H1 (cell line): ENCODE results near the gene PPM1L. TPM values are rescaled to one million over a fixed set of nuclear protein-coding genes. Genes with fewer than 3 reads are reported as not detected.

Experiments used
- CHD1 ChIP-seq: IDR thresholded peaks from 2 replicates; pipeline ENCODE4 v1.6.1; 2012; ENCODE audit warnings: low read depth, low read length, improper control_type of control experiment
- CREB1 ChIP-seq: IDR thresholded peaks from 2 replicates; pipeline ENCODE4 v1.6.1; 2012; ENCODE audit warnings: inconsistent platforms
- EP300 ChIP-seq, 2 experiments: IDR thresholded peaks; 1 replicate in 1 of 2; 2 replicates in 1 of 2; pipeline ENCODE4 v1.6.1; 2011 to 2012; ENCODE audit warnings: low read depth in 2 of 2, low read length in 2 of 2, mild to moderate bottlenecking in 2 of 2, borderline replicate concordance in 1 of 2, inconsistent platforms in 1 of 2, moderate library complexity in 1 of 2
- KDM5A ChIP-seq: fragments of 200-600 bp; IDR thresholded peaks from 2 replicates; pipeline ENCODE4 v1.7.1; 2012; ENCODE audit warnings: mild to moderate bottlenecking, low read length, inconsistent platforms, mixed read lengths
- POLR2AphosphoS5 ChIP-seq: IDR thresholded peaks from 2 replicates; pipeline ENCODE4 v1.6.1; 2011; ENCODE audit warnings: low read depth, low read length
- RBBP5 ChIP-seq: IDR thresholded peaks from 2 replicates; pipeline ENCODE4 v1.7.1; 2012; ENCODE audit warnings: low read depth, mild to moderate bottlenecking, inconsistent platforms, low read length, moderate library complexity, borderline replicate concordance
- SIN3A ChIP-seq, 2 experiments: IDR thresholded peaks in 1 of 2; conservative IDR thresholded peaks in 1 of 2; 2 replicates each; pipeline ENCODE4 v1.6.1; 2011 to 2012; ENCODE audit warnings: low read length in 2 of 2, improper control_type of control experiment in 1 of 2, low read depth in 1 of 2, mild to moderate bottlenecking in 1 of 2
- SIRT6 ChIP-seq: IDR thresholded peaks from one replicate; pipeline ENCODE4 v1.7.1; 2012; ENCODE audit warnings: low read length, inconsistent platforms
- SIX5 ChIP-seq: IDR thresholded peaks from 2 replicates; pipeline ENCODE4 v1.6.1; 2011; ENCODE audit warnings: mild to moderate bottlenecking, low read depth, low read length
- SUZ12 ChIP-seq: fragments of 200-600 bp; sonication (generic); IDR thresholded peaks from 2 replicates; pipeline ENCODE4 v1.6.1; 2012; ENCODE audit warnings: mild to moderate bottlenecking, inconsistent platforms, low read length, moderate library complexity, mixed read lengths
- polyA plus RNA-seq, 7 experiments: library from polyadenylated mRNA; depleted of rRNA in 3 of 7; stranded (reverse) in 5 of 7; unstranded in 2 of 7; fragments of >200 nt in 5 of 7; fragments of 200-250 nt in 2 of 7; gene quantifications; 1 replicate in 5 of 7; 2 replicates in 1 of 7; 4 replicates in 1 of 7; pipeline versions ENCODE4 v1.2.1 to v1.2.3, GENCODE V29; 2011 to 2013; ENCODE audit warnings: missing spikeins in 2 of 7, mixed read lengths in 2 of 7
- total RNA-seq: library from RNA; stranded (reverse); fragmentation: NEBNext Ultra II Directional; extraction: Animal tissue kit (Norgen Biotek cat#: 25700); gene quantifications from 2 replicates; pipeline ENCODE4 v1.2.1, GENCODE V29; 2021
- TF ChIP-seq, protein P1 (sequence below): fragments of 300-600 bp; sonication (generic); IDR thresholded peaks from 2 replicates; pipeline ENCODE4 v1.7.1; 2012; ENCODE audit warnings: low read length, moderate library complexity, mild to moderate bottlenecking, inconsistent platforms; ENCODE audit not compliant: insufficient replicate concordance

Gene PPM1L
- total and polyA plus RNA-seq, 2 of the 8 experiments (the other 6 are each of a cell fraction or from before 2014, with no cell fraction given) = 2.8 to 18.1 TPM

DNA sequence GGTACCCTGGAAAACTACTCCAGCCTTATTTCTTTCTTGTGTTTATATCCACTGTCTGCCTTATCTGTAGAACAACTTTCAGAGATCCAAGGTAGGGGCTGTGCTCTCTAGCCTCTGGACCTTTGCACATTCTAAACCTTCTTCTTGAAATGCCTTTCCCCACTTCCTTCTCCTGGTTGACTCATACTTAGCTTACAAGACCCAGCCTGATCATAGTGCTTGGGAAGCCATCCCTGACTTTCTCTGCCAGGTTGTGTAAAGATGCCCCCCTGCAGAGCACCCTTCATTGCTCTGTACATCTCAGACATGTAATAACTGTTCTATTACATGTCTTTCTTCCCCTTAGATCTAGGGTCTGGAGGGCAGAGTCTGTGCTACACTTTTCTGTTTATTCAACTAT lies 50.1 kb downstream of the PPM1L start (continued):
- TF ChIP-seq, protein P1, sequence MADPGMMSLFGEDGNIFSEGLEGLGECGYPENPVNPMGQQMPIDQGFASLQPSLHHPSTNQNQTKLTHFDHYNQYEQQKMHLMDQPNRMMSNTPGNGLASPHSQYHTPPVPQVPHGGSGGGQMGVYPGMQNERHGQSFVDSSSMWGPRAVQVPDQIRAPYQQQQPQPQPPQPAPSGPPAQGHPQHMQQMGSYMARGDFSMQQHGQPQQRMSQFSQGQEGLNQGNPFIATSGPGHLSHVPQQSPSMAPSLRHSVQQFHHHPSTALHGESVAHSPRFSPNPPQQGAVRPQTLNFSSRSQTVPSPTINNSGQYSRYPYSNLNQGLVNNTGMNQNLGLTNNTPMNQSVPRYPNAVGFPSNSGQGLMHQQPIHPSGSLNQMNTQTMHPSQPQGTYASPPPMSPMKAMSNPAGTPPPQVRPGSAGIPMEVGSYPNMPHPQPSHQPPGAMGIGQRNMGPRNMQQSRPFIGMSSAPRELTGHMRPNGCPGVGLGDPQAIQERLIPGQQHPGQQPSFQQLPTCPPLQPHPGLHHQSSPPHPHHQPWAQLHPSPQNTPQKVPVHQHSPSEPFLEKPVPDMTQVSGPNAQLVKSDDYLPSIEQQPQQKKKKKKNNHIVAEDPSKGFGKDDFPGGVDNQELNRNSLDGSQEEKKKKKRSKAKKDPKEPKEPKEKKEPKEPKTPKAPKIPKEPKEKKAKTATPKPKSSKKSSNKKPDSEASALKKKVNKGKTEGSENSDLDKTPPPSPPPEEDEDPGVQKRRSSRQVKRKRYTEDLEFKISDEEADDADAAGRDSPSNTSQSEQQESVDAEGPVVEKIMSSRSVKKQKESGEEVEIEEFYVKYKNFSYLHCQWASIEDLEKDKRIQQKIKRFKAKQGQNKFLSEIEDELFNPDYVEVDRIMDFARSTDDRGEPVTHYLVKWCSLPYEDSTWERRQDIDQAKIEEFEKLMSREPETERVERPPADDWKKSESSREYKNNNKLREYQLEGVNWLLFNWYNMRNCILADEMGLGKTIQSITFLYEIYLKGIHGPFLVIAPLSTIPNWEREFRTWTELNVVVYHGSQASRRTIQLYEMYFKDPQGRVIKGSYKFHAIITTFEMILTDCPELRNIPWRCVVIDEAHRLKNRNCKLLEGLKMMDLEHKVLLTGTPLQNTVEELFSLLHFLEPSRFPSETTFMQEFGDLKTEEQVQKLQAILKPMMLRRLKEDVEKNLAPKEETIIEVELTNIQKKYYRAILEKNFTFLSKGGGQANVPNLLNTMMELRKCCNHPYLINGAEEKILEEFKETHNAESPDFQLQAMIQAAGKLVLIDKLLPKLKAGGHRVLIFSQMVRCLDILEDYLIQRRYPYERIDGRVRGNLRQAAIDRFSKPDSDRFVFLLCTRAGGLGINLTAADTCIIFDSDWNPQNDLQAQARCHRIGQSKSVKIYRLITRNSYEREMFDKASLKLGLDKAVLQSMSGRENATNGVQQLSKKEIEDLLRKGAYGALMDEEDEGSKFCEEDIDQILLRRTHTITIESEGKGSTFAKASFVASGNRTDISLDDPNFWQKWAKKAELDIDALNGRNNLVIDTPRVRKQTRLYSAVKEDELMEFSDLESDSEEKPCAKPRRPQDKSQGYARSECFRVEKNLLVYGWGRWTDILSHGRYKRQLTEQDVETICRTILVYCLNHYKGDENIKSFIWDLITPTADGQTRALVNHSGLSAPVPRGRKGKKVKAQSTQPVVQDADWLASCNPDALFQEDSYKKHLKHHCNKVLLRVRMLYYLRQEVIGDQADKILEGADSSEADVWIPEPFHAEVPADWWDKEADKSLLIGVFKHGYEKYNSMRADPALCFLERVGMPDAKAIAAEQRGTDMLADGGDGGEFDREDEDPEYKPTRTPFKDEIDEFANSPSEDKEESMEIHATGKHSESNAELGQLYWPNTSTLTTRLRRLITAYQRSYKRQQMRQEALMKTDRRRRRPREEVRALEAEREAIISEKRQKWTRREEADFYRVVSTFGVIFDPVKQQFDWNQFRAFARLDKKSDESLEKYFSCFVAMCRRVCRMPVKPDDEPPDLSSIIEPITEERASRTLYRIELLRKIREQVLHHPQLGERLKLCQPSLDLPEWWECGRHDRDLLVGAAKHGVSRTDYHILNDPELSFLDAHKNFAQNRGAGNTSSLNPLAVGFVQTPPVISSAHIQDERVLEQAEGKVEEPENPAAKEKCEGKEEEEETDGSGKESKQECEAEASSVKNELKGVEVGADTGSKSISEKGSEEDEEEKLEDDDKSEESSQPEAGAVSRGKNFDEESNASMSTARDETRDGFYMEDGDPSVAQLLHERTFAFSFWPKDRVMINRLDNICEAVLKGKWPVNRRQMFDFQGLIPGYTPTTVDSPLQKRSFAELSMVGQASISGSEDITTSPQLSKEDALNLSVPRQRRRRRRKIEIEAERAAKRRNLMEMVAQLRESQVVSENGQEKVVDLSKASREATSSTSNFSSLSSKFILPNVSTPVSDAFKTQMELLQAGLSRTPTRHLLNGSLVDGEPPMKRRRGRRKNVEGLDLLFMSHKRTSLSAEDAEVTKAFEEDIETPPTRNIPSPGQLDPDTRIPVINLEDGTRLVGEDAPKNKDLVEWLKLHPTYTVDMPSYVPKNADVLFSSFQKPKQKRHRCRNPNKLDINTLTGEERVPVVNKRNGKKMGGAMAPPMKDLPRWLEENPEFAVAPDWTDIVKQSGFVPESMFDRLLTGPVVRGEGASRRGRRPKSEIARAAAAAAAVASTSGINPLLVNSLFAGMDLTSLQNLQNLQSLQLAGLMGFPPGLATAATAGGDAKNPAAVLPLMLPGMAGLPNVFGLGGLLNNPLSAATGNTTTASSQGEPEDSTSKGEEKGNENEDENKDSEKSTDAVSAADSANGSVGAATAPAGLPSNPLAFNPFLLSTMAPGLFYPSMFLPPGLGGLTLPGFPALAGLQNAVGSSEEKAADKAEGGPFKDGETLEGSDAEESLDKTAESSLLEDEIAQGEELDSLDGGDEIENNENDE = no peak
- TF ChIP-seq CHD1 (no peak), SIX5 (no peak), SIN3A (conservative IDR thresholded peaks at IDR 0.05 in 1 of 2, IDR thresholded peaks at IDR 0.05 in 1 of 2; ENCODE audit: low read depth in 1 of 2, low read length in 2 of 2) (no peak), CREB1 (no peak), RBBP5 (no peak), SUZ12 (no peak), KDM5A (no peak), SIRT6 (no peak), EP300 (IDR thresholded peaks at IDR 0.05; ENCODE audit: borderline replicate concordance in 1 of 2, low read depth in 2 of 2, low read length in 2 of 2) (no peak), POLR2AphosphoS5 (no peak)
